Spinal cord (tissue), 10 donors: ENCODE results near the gene TEDC2. TPM values are rescaled to one million over a fixed set of nuclear protein-coding genes. Genes with fewer than 3 reads are reported as not detected.
A peak's percentile ranks its signal among the peaks of the same experiment; 100 is the strongest.
"Not testable (repeated sequence)": the region's sequence is repeated elsewhere in the genome, so short reads cannot be mapped to it uniquely, and the experiment has no call there.

Source experiments
- DNase-seq, 6 donors: peaks; one replicate each; pipeline versions ENCODE4 v3.0.0 to v3.0.0-alpha.2; 2013 to 2015; ENCODE audit warnings: low spot score in 6 of 6, low read depth in 4 of 6
- H3K27ac ChIP-seq: one replicate; pipeline ENCODE4 v1.5.1; 2013; ENCODE audit warnings: low read depth, low read length, control low read depth
- H3K27me3 ChIP-seq: one replicate; pipeline ENCODE4 v1.6.1; 2013; ENCODE audit warnings: low read length; ENCODE audit not compliant: control insufficient read depth, insufficient read depth
- H3K36me3 ChIP-seq: one replicate; pipeline ENCODE4 v1.6.1; 2013; ENCODE audit warnings: low read length; ENCODE audit not compliant: control insufficient read depth, insufficient read depth
- H3K4me1 ChIP-seq: one replicate; pipeline ENCODE4 v1.6.1; 2013; ENCODE audit warnings: low read length; ENCODE audit not compliant: control insufficient read depth, insufficient read depth
- H3K4me3 ChIP-seq: one replicate; pipeline ENCODE4 v1.5.1; 2013; ENCODE audit warnings: low read depth, low read length, control low read depth
- H3K9me3 ChIP-seq: one replicate; pipeline ENCODE4 v1.6.1; 2013; ENCODE audit warnings: low read length; ENCODE audit not compliant: control insufficient read depth, insufficient read depth
- WGBS: methylation state at CpG from one replicate; pipeline ENCODE4 v1.1.5; 2013; ENCODE audit warnings: missing lambda C conversion rate; ENCODE audit not compliant: insufficient coverage; 5-methylcytosine and 5-hydroxymethylcytosine counted together
- polyA plus RNA-seq, 2 donors: library from polyadenylated mRNA; unstranded; fragments of 120-200 nt; gene quantifications; one replicate each; pipeline ENCODE4 v1.2.1, GENCODE V29; 2013; ENCODE audit not compliant: insufficient read length in 2 of 2
- total RNA-seq, 2 donors: library from RNA; depleted of rRNA in 1 of 2; stranded (reverse); fragments of 120-200 nt in 1 of 2; fragments of >200 nt in 1 of 2; gene quantifications; one replicate each; pipeline versions ENCODE4 v1.2.3 to v1.2.4, GENCODE V29; 2013 to 2014
- donor health status: healthy.

Gene TEDC2
- total and polyA plus RNA-seq, 4 donors = 4.4 to 12.1 (median 10.0) TPM

DNA sequence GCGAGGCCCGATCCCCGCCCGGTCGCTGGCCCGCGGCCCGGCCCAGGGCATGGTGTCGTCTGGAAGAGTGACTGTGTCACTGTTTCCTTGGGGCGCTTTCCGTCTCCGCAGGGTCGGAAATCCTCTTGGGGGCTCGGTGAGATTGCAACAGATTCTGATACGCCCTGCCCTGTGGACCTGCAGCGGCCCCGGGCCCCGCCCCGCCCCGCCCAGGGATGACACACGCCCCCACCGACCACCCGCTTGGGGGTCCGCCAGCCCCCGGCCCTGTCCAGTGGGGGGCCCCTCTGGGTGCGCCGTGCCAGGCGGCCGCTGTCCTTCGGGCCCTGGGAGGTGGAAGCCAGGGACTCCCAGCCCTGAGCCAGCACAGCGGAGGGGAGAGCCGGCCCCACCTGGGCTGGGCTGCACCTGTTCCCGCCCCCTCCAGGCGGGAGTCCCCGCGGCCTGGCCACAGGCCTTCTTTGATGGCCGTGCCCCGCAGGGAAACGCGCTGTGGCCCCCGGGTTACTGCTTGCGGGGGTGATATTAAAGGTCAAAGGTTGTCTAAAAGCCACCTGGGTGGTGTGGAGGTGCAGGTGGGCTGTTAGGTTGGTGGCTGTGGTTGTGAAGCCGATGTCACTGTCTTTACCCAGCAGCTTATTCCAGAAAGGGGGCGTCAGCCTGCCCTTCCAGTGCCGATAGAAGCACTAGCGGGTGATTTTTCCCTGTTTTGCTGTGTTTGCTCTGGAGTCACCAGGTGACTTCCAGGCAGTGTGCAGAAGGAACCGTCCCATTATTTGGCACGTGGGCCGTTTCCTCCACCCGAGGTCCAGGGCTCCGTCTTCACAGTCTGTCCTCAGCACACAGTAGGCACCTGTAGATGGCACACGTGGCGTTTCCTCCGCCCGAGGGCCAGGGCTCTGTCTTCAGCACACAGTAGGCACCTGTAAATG is 15.8 kb downstream of the TEDC2 start:
- peak in 2 of 6 donors; percentile 54 to 56 for DNase-seq
- no peaks in the 10 kb centered on the region for H3K9me3 ChIP-seq
- WGBS = 8% methylated on average over 49 of the region's 55 CpGs
- H3K27ac ChIP-seq = no peak overlapping the region
- H3K4me3 ChIP-seq = peak overlapping the region; percentile 55
- H3K36me3 ChIP-seq = peaks cover 27% of the 10 kb centered on the region
- H3K4me1 ChIP-seq = peaks cover 55% of the 10 kb centered on the region
- H3K27me3 ChIP-seq = no peaks in the 10 kb centered on the region

DNA sequence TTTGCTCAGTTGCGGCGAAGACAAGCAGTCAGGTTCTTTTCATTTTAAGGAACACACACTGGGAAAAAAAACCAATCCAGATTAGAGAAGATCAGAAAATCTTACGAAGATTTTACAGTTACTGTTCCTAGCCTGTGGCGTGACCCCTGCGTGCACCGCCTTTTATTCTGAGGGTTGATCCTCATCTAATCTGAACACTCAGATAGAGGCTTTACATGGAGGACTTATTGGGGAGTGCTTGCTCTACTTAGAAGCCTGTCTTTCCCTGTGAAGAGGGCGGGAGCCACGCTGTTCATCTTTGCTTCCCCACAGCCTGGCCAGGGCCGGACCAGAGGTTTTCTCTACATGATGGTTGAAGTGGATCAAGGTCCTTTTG is 16.4 kb downstream of the TEDC2 start:
- 89% methylated on average over 6 of the region's 9 CpGs for WGBS
- no peak overlapping the region for H3K27ac ChIP-seq

DNA sequence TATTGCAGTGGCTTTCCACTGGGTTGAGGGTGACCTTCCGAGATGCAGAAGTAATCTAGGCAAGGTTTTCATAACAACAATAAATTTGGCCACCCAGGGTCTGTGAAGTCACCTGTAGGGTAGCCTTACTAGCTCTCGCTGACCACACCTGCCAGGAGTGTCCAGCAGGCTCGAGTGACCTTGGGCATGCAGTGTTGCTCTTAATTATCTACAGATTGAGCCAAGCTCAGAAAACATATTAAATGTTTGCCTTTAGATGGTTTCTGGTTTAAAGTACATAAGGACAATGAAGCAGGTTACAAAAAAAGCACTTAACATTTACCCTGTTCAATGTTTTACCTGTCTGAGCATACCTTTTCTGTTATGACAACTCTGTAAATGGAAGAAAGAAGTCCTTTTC is 16.8 kb downstream of the TEDC2 start:
- Histone ChIP-seq H3K4me1 (peaks cover 52% of the 10 kb centered on the region), H3K4me3 (no peak overlapping the region), H3K27me3 (no peaks in the 10 kb centered on the region), H3K9me3 (no peaks in the 10 kb centered on the region), H3K36me3 (peaks cover 36% of the 10 kb centered on the region), H3K27ac (no peak overlapping the region)
- DNase-seq = no peak
- no CpG with 5 or more reads among the region's 3 CpGs for WGBS

More for the DNA sequence above, 16.4 kb downstream of the TEDC2 start:
- DNase-seq = no peak
- Histone ChIP-seq H3K4me1 (peaks cover 52% of the 10 kb centered on the region), H3K27me3 (no peaks in the 10 kb centered on the region), H3K36me3 (peaks cover 32% of the 10 kb centered on the region), H3K4me3 (peak overlapping the region; percentile 55), H3K9me3 (no peaks in the 10 kb centered on the region)

DNA sequence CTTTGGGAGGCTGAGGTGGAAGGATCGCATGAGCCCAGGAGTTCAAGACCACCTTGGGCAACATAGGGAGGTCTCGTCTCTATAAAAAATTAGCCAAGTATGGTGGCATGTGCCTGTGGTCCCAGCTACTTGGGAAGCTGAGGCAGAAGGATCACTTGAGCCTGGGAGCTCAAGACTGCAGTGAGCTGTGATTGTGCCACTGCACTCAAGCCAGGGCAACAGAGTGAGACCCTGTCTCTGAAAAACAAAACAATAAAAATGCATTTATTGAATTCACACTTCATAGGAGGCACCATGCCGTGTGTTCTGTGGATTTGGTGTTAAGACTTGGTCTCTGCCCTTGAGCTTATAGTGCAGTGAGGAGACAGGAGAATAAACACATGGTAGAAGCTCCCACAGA is 17.4 kb downstream of the TEDC2 start:
- H3K36me3 ChIP-seq = peaks cover 36% of the 10 kb centered on the region
- 100% methylated on average over 3 of the region's 3 CpGs for WGBS
- no peak overlapping the region for H3K27ac ChIP-seq
- H3K4me1 ChIP-seq = peaks cover 49% of the 10 kb centered on the region
- H3K27me3 ChIP-seq = no peaks in the 10 kb centered on the region
- no peak for DNase-seq
- no peaks in the 10 kb centered on the region for H3K9me3 ChIP-seq
- H3K4me3 ChIP-seq = no peak overlapping the region

DNA sequence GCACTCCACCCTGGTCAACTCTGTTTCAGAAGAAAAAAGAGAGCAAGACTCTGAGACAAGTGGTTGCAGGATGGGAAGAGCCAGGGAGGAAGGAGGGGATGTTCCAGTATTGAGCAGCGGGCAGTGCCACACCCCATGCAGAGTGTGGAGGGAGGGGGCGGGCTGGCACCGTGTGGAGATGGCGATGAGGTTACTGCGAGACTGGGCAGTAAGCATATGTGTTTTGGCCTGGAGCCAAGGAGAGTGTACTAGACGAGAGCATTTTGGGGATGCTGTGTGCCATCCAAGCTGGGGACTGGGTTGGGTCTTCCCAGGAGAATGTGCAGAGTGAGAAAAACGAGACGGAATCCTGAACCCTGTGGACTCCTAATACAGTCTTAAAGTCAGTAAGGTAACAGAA is 18.4 kb downstream of the TEDC2 start:
- H3K9me3 ChIP-seq = no peaks in the 10 kb centered on the region
- no peak overlapping the region for H3K27ac ChIP-seq
- WGBS = 42% methylated on average over 8 of the region's 8 CpGs
- DNase-seq = no peak
- peaks cover 49% of the 10 kb centered on the region for H3K4me1 ChIP-seq
- no peaks in the 10 kb centered on the region for H3K27me3 ChIP-seq
- peaks cover 38% of the 10 kb centered on the region for H3K36me3 ChIP-seq
- H3K4me3 ChIP-seq = no peak overlapping the region

DNA sequence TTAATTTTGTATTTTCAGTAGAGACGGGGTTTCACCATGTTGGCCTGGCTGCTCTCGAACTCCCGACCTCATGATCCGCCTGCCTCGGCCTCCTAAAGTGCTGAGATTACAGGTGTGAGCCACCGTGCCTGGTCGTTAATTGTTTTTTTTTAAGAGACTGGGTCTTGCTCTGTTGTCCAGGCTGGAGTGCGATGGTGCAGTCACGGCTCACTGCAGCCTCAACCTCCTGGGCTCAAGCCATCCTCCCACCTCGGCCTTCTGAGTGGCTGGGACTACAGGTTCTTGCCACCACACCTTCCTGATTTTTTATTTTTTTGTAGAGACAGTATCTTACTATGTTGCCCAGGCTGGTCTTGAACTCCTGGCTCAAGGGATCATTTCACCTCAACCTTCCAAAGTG is 20.1 kb downstream of the TEDC2 start:
- H3K4me3 ChIP-seq, H3K9me3 ChIP-seq, H3K27me3 ChIP-seq, H3K27ac ChIP-seq, DNase-seq: not testable (repeated sequence)
- Histone ChIP-seq H3K4me1 (peaks cover 56% of the 10 kb centered on the region), H3K36me3 (peaks cover 52% of the 10 kb centered on the region)
- 94% methylated on average over 9 of the region's 10 CpGs for WGBS

DNA sequence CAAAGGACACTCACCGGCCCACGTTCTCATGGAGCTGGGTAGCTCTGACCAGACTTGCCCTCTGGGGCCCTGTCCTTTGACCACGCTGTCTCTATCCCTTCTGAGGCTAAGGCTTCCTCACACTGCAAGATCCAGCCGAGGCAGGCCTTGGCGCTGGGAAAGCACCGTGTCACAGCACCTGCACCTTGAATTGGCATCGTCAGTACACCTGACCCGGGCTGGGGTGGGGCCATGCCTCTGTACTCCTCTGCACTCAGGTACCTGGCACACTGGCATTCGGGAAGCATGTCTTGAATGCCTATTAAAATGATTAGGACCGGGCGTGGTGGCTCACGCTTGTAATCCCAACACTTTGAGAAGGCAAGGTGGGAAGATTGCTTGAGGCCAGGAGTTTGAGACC is 21.0 kb downstream of the TEDC2 start:
- H3K27me3 ChIP-seq = no peaks in the 10 kb centered on the region
- peaks cover 54% of the 10 kb centered on the region for H3K4me1 ChIP-seq
- no peak overlapping the region for H3K27ac ChIP-seq
- H3K36me3 ChIP-seq = peaks cover 55% of the 10 kb centered on the region
- no peak for DNase-seq
- H3K9me3 ChIP-seq = no peaks in the 10 kb centered on the region
- 94% methylated on average over 9 of the region's 12 CpGs for WGBS
- no peak overlapping the region for H3K4me3 ChIP-seq

DNA sequence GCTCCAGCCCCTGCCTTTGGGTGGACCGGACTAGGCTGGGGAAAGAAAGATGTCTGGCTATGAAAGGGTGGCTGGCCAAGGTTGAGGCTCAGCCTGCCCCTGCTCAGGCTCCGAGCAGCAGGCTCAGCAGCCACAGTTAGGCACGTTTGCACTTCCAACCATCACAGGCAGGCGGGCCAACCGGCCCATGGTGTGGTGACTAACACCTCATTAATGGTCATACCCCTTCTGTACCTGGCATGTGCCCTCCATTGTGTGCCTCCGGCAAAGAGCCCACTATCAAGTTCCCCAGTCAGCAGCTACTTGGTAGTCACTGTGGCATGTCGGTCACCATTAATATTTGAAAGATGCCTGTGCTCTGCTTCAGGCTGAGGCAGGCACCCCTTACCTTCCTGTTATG is 21.8 kb downstream of the TEDC2 start:
- H3K4me1 ChIP-seq = peaks cover 54% of the 10 kb centered on the region
- WGBS = 62% methylated on average over 7 of the region's 7 CpGs

DNA sequence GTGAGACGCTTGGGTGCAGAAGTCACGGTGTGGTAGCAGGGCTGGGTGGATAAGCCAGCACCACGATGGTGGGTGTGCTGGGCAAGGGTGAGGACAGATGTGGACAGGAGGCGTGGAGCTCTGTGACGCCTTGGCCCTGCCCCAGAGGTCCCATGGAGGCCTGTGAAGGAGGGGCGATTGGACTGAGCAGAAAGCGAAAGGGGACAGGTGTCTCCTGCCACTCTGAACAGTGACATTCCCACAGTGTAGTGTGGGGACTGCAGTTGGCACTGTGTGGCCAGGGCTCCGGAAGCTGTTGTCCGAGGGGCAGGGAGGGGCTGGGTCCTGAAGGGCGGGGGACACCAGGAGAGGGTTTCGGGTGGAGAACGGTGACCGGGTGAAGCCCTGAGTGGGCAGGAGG is 22.3 kb downstream of the TEDC2 start:
- Histone ChIP-seq H3K36me3 (peaks cover 68% of the 10 kb centered on the region), H3K27me3 (no peaks in the 10 kb centered on the region), H3K27ac (no peak overlapping the region), H3K4me1 (peaks cover 58% of the 10 kb centered on the region), H3K4me3 (no peak overlapping the region), H3K9me3 (no peaks in the 10 kb centered on the region)
- DNase-seq = no peak
- WGBS = 78% methylated on average over 11 of the region's 13 CpGs

More for the DNA sequence above, 21.8 kb downstream of the TEDC2 start:
- Histone ChIP-seq H3K36me3 (peaks cover 62% of the 10 kb centered on the region), H3K9me3 (no peaks in the 10 kb centered on the region), H3K27me3 (no peaks in the 10 kb centered on the region), H3K4me3 (no peak overlapping the region), H3K27ac (no peak overlapping the region)
- DNase-seq = no peak
